CD4-positive, alpha-beta T cell (primary cell): Measurements from ENCODE around the gene POR. TPM values are rescaled to one million over a fixed set of nuclear protein-coding genes. Genes with fewer than 3 reads are reported as not detected.

Experiments
- ATAC-seq: fragments of 200-7000 bp; cut with Tn5 transposase; one replicate; pipeline ENCODE4 v1.10.0; 2022; ENCODE audit warnings: mild to moderate bottlenecking; ENCODE audit not compliant: poor library complexity
- CTCF ChIA-PET: fragments of 350-600 bp; sonication (Branson Sonifier 250); formaldehyde crosslinking; loops from one replicate; lab custom pipeline; 2021; ENCODE audit warnings: antibody characterized with exemption, inconsistent platforms; lab: Charles Lee
- POLR2A ChIA-PET: fragments of 350-600 bp; sonication (Branson Sonifier 250); formaldehyde crosslinking; loops from one replicate; lab custom pipeline; 2021; ENCODE audit warnings: antibody characterized with exemption, inconsistent platforms; lab: Charles Lee
- DNase-seq, 14 experiments: peaks; one replicate each; pipeline ENCODE4 v3.0.0-alpha.2; 2013 to 2020; ENCODE audit warnings: mixed read lengths in 2 of 14
- H3K27ac ChIP-seq, 2 donors: one replicate each; pipeline versions ENCODE4 v1.5.1 to v1.7.0; 2013; ENCODE audit warnings: low read length in 2 of 2, low read depth in 1 of 2, mild to moderate bottlenecking in 1 of 2
- H3K27me3 ChIP-seq, 2 experiments: 1 replicate in 1 of 2; 2 replicates in 1 of 2; pipeline versions ENCODE4 v1.6.1 to v1.7.0; 2013; ENCODE audit warnings: low read length in 2 of 2, control low read depth in 1 of 2, mild to moderate bottlenecking in 1 of 2, moderate library complexity in 1 of 2; ENCODE audit not compliant: insufficient read depth in 2 of 2, control insufficient read depth in 1 of 2
- H3K36me3 ChIP-seq: one replicate; pipeline ENCODE4 v1.6.1; 2013; ENCODE audit warnings: low read length, control low read depth; ENCODE audit not compliant: insufficient read depth
- H3K4me1 ChIP-seq: one replicate; pipeline ENCODE4 v1.6.1; 2013; ENCODE audit warnings: low read length, control low read depth; ENCODE audit not compliant: insufficient read depth
- H3K4me3 ChIP-seq: one replicate; pipeline ENCODE4 v1.5.1; 2013; ENCODE audit warnings: mild to moderate bottlenecking, low read length, moderate library complexity
- H3K9me3 ChIP-seq, 2 experiments: 1 replicate in 1 of 2; 2 replicates in 1 of 2; pipeline versions ENCODE4 v1.6.1 to v1.7.0; 2013; ENCODE audit warnings: low read length in 2 of 2, mild to moderate bottlenecking in 2 of 2, control low read depth in 1 of 2, moderate library complexity in 1 of 2; ENCODE audit not compliant: control insufficient read depth in 1 of 2, insufficient read depth in 1 of 2
- H3K27ac Mint-ChIP-seq: one replicate; pipeline ENCODE4 v1.8.0; 2020; ENCODE audit warnings: mixed read lengths
- H3K27me3 Mint-ChIP-seq: one replicate; pipeline ENCODE4 v1.8.0; 2021; ENCODE audit warnings: mixed read lengths
- H3K36me3 Mint-ChIP-seq: one replicate; pipeline ENCODE4 v1.8.0; 2021; ENCODE audit warnings: low read depth, mixed read lengths
- H3K4me1 Mint-ChIP-seq: one replicate; pipeline ENCODE4 v1.8.0; 2021; ENCODE audit warnings: low read depth, mixed read lengths
- H3K4me3 Mint-ChIP-seq: one replicate; pipeline ENCODE4 v1.8.0; 2020; ENCODE audit warnings: mild to moderate bottlenecking, mixed read lengths
- H3K9me3 Mint-ChIP-seq: one replicate; pipeline ENCODE4 v1.8.0; 2020; ENCODE audit warnings: mixed read lengths
- CTCF ChIP-seq: fragments of 200-600 bp; IDR thresholded peaks from one replicate; pipeline ENCODE4 v1.8.0; 2022; ENCODE audit warnings: antibody characterized with exemption, mild to moderate bottlenecking
- intact Hi-C, 2 experiments: fragments of 100-400 bp; cut with DNase I in 1 of 2; cut with micrococcal nuclease in 1 of 2; formaldehyde crosslinking; loops; one replicate each; pipeline versions ENCODE4 v1.15.1 to v1.9.0; 2023 to 2025; cut with DNase I, micrococcal nuclease
- total RNA-seq, 174 experiments: library from RNA in 2 of 174; stranded (reverse) in 2 of 174; gene quantifications; one replicate each; pipeline ENCODE4 v1.2.3 and lab custom pipeline; 2021 to 2026

POR gene
- total RNA-seq, 2 experiments from 2014 or later: 44.2 to 54.8 TPM

- CTCF ChIA-PET: no interaction called here
- H3K4me3 Mint-ChIP-seq: no peak overlapping the region
- intact Hi-C loops: no loop called here
Observed at GRCh38 chr7:75969182-75969581, 54.2 kb downstream of the POR start.

DNA sequence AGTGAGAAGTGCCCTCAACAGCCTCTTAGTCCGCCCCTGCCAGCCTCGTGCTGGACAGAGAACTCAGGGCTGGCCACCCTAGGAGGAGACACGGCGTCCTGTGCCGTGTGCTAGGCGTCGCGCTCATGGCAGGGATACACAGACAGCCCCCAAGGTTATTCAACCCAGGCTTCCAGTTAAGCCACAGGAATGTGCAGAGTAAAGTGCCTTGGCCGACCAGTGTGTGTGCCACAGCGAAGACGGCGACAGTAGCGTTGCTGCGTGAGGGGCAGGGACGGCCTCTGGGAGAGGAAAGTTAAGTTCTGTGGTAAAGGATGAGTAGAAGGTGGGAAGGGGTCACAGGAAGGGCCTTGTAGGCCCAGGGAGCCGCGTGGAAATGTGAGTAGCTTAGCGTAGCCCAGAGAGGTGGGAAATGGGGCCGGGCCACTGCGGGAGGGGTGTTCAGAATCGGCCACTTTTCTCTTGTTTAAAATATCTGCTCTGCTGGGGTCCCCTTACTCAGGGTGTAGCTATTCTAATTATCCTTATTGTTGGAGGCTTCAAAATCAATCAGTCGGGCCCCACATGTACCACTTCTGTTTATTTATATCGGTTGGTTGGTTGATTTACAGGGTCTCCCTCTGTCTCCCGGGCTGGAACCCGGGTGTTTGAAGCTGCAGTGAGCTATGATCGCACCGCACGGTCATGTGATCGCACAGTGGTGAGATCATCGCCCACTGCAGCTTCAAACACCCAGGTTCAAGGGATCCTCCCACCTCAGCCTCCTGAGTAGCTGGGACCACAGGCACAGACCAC lies 54.9 kb downstream of the POR start:
- no peaks in the 10 kb centered on the region for H3K27me3 ChIP-seq
- peaks cover 42% of the 10 kb centered on the region for H3K36me3 Mint-ChIP-seq
- no peaks in the 10 kb centered on the region for H3K4me1 Mint-ChIP-seq
- H3K9me3 Mint-ChIP-seq: no peaks in the 10 kb centered on the region
- POLR2A ChIA-PET: no interaction called here
- no peaks in the 10 kb centered on the region for H3K4me1 ChIP-seq
- CTCF ChIA-PET: no interaction called here
- no peak overlapping the region for H3K27ac Mint-ChIP-seq
- intact Hi-C loops: no loop called here
- no peaks in the 10 kb centered on the region for H3K27me3 Mint-ChIP-seq
- no peak for TF ChIP-seq CTCF
- no peaks in the 10 kb centered on the region for H3K9me3 ChIP-seq
- H3K27ac ChIP-seq: no peak overlapping the region
- DNase-seq: no peak
- H3K4me3 ChIP-seq: no peak overlapping the region
- ATAC-seq: no peak
- H3K4me3 Mint-ChIP-seq: no peak overlapping the region
- H3K36me3 ChIP-seq: peaks cover 25% of the 10 kb centered on the region

More at GRCh38 chr7:75969182-75969581, 54.2 kb downstream of the POR start:
- Mint-ChIP-seq H3K36me3 (peaks cover 39% of the 10 kb centered on the region), H3K27me3 (no peaks in the 10 kb centered on the region), H3K27ac (no peak overlapping the region), H3K4me1 (no peaks in the 10 kb centered on the region), H3K9me3 (no peaks in the 10 kb centered on the region)
- ATAC-seq (no peak), DNase-seq (no peak)
- Histone ChIP-seq H3K36me3 (peaks cover 25% of the 10 kb centered on the region), H3K4me1 (no peaks in the 10 kb centered on the region), H3K27ac (no peak overlapping the region), H3K9me3 (no peaks in the 10 kb centered on the region), H3K4me3 (no peak overlapping the region), H3K27me3 (no peaks in the 10 kb centered on the region)
- TF ChIP-seq CTCF: no peak
- POLR2A ChIA-PET: no interaction called here

DNA sequence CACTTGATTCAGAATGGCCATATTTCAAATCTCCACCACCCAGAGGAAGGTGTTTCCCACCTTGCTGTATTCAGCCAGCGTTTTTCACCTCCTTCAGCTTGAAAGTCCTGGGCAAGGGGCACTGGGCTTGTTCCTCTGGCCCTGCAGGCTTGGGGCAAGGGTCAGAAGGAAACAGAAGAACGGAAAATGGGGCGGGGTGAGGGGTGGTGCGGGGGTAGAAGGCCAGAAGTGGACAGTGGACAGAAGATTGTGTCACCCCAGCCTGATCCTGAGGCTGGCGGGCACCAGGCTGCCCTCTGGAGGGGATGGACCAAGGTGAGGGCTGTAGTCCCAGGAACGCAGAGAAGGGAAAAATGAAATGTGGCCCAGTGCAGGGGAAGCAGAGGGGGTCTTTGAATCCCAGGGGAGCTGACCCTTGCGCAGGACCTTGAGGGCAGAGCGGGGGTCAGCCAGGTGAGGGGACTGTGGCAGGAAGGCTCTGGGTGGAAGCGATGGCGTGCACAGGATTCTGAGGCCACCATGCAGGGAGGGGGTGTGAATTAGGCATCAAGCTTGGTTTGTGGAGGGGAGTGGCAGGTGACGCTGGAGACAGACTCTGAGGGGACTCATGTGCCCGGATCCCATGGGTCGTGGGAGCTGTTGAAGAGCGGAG lies 56.5 kb downstream of the POR start:
- ChIA-PET POLR2A (no interaction called here), CTCF (no interaction called here)
- no peak overlapping the region for H3K4me3 ChIP-seq
- Mint-ChIP-seq H3K27me3 (no peaks in the 10 kb centered on the region), H3K36me3 (peaks cover 41% of the 10 kb centered on the region), H3K4me3 (no peak overlapping the region), H3K9me3 (no peaks in the 10 kb centered on the region), H3K4me1 (no peaks in the 10 kb centered on the region), H3K27ac (no peak overlapping the region)
- H3K4me1 ChIP-seq: no peaks in the 10 kb centered on the region
- peaks cover 24% of the 10 kb centered on the region for H3K36me3 ChIP-seq
- no peaks in the 10 kb centered on the region for H3K27me3 ChIP-seq
- ATAC-seq (no peak), DNase-seq (no peak)
- intact Hi-C loops: no loop called here
- H3K9me3 ChIP-seq: no peaks in the 10 kb centered on the region
- H3K27ac ChIP-seq: no peak overlapping the region
- no peak for TF ChIP-seq CTCF
